Measurements from ENCODE around the gene CRIM1.

DNA sequence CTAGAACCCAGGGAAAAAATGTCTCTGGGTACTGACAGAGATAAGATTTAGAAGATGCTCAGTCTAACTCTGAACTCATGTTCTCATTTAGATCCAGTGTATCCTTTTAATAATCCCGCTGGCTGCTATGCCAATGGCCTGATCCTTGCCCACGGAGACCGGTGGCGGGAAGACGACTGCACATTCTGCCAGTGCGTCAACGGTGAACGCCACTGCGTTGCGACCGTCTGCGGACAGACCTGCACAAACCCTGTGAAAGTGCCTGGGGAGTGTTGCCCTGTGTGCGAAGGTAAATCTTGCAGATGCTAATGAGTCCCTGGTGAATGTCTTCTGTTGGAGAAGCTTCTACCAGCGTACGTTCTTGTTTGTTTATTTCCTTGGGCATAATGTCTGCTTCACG, 123.8 kb downstream of the CRIM1 start:
- TF ChIP-seq, protein P1, sequence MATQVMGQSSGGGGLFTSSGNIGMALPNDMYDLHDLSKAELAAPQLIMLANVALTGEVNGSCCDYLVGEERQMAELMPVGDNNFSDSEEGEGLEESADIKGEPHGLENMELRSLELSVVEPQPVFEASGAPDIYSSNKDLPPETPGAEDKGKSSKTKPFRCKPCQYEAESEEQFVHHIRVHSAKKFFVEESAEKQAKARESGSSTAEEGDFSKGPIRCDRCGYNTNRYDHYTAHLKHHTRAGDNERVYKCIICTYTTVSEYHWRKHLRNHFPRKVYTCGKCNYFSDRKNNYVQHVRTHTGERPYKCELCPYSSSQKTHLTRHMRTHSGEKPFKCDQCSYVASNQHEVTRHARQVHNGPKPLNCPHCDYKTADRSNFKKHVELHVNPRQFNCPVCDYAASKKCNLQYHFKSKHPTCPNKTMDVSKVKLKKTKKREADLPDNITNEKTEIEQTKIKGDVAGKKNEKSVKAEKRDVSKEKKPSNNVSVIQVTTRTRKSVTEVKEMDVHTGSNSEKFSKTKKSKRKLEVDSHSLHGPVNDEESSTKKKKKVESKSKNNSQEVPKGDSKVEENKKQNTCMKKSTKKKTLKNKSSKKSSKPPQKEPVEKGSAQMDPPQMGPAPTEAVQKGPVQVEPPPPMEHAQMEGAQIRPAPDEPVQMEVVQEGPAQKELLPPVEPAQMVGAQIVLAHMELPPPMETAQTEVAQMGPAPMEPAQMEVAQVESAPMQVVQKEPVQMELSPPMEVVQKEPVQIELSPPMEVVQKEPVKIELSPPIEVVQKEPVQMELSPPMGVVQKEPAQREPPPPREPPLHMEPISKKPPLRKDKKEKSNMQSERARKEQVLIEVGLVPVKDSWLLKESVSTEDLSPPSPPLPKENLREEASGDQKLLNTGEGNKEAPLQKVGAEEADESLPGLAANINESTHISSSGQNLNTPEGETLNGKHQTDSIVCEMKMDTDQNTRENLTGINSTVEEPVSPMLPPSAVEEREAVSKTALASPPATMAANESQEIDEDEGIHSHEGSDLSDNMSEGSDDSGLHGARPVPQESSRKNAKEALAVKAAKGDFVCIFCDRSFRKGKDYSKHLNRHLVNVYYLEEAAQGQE (IDR thresholded peaks at IDR 0.05): no peak
- TF ChIP-seq POLR2AphosphoS2 (conservative IDR thresholded peaks at IDR 0.05; ENCODE audit: low read length): no peak
- no peak for TF ChIP-seq HEYL (CRISPR knock-in tag; IDR thresholded peaks at IDR 0.05)
- TF ChIP-seq RAD21 (conservative IDR thresholded peaks at IDR 0.05 in 1 of 2, IDR thresholded peaks at IDR 0.05 in 1 of 2): no peak
- TF ChIP-seq, protein P2, sequence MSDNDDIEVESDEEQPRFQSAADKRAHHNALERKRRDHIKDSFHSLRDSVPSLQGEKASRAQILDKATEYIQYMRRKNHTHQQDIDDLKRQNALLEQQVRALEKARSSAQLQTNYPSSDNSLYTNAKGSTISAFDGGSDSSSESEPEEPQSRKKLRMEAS (IDR thresholded peaks at IDR 0.05): no peak
- TF ChIP-seq POLR2A (IDR thresholded peaks at IDR 0.05; ENCODE audit: low read length): no peak
- TF ChIP-seq, protein P3, sequence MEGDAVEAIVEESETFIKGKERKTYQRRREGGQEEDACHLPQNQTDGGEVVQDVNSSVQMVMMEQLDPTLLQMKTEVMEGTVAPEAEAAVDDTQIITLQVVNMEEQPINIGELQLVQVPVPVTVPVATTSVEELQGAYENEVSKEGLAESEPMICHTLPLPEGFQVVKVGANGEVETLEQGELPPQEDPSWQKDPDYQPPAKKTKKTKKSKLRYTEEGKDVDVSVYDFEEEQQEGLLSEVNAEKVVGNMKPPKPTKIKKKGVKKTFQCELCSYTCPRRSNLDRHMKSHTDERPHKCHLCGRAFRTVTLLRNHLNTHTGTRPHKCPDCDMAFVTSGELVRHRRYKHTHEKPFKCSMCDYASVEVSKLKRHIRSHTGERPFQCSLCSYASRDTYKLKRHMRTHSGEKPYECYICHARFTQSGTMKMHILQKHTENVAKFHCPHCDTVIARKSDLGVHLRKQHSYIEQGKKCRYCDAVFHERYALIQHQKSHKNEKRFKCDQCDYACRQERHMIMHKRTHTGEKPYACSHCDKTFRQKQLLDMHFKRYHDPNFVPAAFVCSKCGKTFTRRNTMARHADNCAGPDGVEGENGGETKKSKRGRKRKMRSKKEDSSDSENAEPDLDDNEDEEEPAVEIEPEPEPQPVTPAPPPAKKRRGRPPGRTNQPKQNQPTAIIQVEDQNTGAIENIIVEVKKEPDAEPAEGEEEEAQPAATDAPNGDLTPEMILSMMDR (IDR thresholded peaks at IDR 0.05): no peak
- TF ChIP-seq ESRRA (IDR thresholded peaks at IDR 0.05; ENCODE audit: borderline replicate concordance, low read length): no peak
- TF ChIP-seq RFX5 (IDR thresholded peaks at IDR 0.05): no peak
- no peak for TF ChIP-seq RNF2 (IDR thresholded peaks at IDR 0.05; ENCODE audit: borderline replicate concordance, low read depth)
- TF ChIP-seq CHD4 (IDR thresholded peaks at IDR 0.05; ENCODE audit: borderline replicate concordance): no peak
- TF ChIP-seq EHF (CRISPR knock-in tag; IDR thresholded peaks at IDR 0.05): no peak
- TF ChIP-seq MAFK (IDR thresholded peaks at IDR 0.05; ENCODE audit: partially characterized antibody): no peak
- TF ChIP-seq CEBPB (IDR thresholded peaks at IDR 0.05): no peak
